ENCODE measurements around the gene BARX1.

Gene BARX1

GRCh38 chr9:93960971-93961841 lies 6.1 kb upstream of the BARX1 start:
- no peak for TF ChIP-seq CTCF (conservative IDR thresholded peaks at IDR 0.05; ENCODE audit: low read length)
- no peak for DNase-seq (ENCODE audit: low read depth)
- H3K4me3 ChIP-seq (ENCODE audit: low read length), result no peak overlapping the region

GRCh38 chr9:93960221-93960970 lies 5.2 kb upstream of the BARX1 start:
- H3K4me3 ChIP-seq (ENCODE audit: low read length), result no peak overlapping the region
- DNase-seq (ENCODE audit: low read depth), result no peak
- TF ChIP-seq CTCF (conservative IDR thresholded peaks at IDR 0.05; ENCODE audit: low read length), result no peak

- no peak for TF ChIP-seq CTCF (conservative IDR thresholded peaks at IDR 0.05; ENCODE audit: low read length)
- no peak for DNase-seq (ENCODE audit: low read depth)
- H3K4me3 ChIP-seq (ENCODE audit: low read length), result no peak overlapping the region
Measured at GRCh38 chr9:93959739-93960154, 4.6 kb upstream of the BARX1 start.

- DNase-seq (ENCODE audit: low read depth), result peak; percentile 19
- no peak for TF ChIP-seq CTCF (conservative IDR thresholded peaks at IDR 0.05; ENCODE audit: low read length)
Measured at GRCh38 chr9:93958819-93959682, 3.9 kb upstream of the BARX1 start.

GRCh38 chr9:93958121-93958818 lies 3.1 kb upstream of the BARX1 start:
- no peak overlapping the region for H3K4me3 ChIP-seq (ENCODE audit: low read length)
- no peak for DNase-seq (ENCODE audit: low read depth)
- TF ChIP-seq CTCF (conservative IDR thresholded peaks at IDR 0.05; ENCODE audit: low read length), result no peak

More at GRCh38 chr9:93958819-93959682, 3.9 kb upstream of the BARX1 start:
- H3K4me3 ChIP-seq (ENCODE audit: low read length), result no peak overlapping the region; the same call in 1 of the 2 replicates

GRCh38 chr9:93955981-93956784 lies 1.0 kb upstream of the BARX1 start:
- DNase-seq (ENCODE audit: low read depth), result no peak
- TF ChIP-seq CTCF (conservative IDR thresholded peaks at IDR 0.05; ENCODE audit: low read length), result no peak
- H3K4me3 ChIP-seq (ENCODE audit: low read length), result no peak overlapping the region
